ENCODE measurements around the gene MBD6. TPM values are rescaled to one million over a fixed set of nuclear protein-coding genes. Genes with fewer than 3 reads are reported as not detected.

MBD6 gene
- total RNA-seq, 1 donor from 2014 or later = 99.0 TPM

DNA sequence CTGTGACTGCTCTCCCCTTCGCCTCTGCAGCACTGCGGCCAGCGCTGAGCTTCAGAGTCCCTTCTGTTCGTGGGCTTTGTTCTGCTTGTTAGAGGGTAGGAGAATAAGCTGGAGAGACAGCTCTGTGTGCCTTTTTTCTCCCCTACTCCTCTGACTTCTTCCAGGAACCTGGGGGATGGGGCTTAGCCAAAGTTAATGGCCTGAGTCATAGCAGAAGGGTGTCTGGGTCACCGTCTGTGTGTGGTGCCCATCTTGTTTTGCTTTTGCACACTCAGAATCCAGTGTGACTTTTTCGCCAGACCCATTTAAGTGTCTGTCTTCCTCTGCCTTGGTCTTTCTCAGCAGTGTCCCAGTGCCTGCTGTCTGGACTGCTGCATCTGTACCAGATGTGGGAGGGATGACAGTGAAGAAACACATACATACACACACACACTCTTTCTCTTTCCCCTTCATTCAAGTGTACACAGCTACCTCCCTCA, 30.2 kb downstream of the MBD6 start:
- no peaks in the 10 kb centered on the region for H3K9me3 Mint-ChIP-seq (ENCODE audit: unreplicated experiment)
- peaks cover 4% of the 10 kb centered on the region for H3K4me1 Mint-ChIP-seq (ENCODE audit: unreplicated experiment)
- H3K36me3 Mint-ChIP-seq (ENCODE audit: low read depth, unreplicated experiment) = no peaks in the 10 kb centered on the region
- no peak for DNase-seq (ENCODE audit: low spot score)
- H3K4me3 Mint-ChIP-seq (ENCODE audit: unreplicated experiment) = no peak overlapping the region
- H3K27me3 Mint-ChIP-seq (ENCODE audit: unreplicated experiment) = peaks cover 10% of the 10 kb centered on the region
- no peak overlapping the region for H3K27ac Mint-ChIP-seq (ENCODE audit: unreplicated experiment)
- TF ChIP-seq, protein P1, sequence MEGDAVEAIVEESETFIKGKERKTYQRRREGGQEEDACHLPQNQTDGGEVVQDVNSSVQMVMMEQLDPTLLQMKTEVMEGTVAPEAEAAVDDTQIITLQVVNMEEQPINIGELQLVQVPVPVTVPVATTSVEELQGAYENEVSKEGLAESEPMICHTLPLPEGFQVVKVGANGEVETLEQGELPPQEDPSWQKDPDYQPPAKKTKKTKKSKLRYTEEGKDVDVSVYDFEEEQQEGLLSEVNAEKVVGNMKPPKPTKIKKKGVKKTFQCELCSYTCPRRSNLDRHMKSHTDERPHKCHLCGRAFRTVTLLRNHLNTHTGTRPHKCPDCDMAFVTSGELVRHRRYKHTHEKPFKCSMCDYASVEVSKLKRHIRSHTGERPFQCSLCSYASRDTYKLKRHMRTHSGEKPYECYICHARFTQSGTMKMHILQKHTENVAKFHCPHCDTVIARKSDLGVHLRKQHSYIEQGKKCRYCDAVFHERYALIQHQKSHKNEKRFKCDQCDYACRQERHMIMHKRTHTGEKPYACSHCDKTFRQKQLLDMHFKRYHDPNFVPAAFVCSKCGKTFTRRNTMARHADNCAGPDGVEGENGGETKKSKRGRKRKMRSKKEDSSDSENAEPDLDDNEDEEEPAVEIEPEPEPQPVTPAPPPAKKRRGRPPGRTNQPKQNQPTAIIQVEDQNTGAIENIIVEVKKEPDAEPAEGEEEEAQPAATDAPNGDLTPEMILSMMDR (IDR thresholded peaks at IDR 0.05; ENCODE audit: unreplicated experiment) = no peak

DNA sequence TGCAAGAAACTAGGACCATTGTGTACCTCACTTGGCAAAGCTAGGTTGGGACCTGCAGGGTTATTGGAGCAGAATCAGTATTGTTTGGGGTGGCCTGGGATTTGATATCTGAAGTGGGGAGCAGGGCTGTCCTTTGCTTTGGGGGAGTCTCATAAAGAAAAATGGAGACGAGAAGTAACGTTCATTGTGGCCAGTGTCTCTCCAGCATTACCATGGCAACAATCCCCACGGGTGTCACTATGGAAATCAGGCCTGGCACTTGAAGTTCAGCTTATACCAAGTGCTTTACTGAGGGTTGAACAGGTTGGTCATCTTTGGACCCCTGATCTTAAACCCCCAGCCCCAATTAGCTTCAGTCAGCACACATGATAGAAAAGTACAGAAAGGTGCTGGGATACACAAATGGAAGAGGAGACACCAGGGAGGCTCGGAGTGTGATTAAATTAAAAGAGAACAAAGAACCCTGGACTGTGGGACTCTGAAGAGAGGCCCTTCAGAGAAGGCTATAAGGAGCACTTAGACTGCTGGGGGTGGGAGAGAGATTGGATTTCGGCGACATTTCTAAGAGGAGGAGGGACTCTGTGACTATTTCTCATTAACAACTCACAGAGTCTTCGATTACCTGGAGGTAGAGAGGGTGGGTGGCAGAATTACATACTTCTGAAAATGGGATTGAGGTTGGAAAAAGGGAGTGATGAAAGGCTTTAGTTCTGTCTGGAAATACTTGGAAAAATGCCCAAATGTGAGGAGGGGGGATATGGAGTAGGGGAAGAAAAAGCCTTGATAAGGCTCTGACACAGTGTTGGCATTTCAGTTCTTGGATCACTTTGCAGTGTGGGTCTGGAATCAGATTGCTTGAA, 30.9 kb downstream of the MBD6 start:
- Mint-ChIP-seq H3K27me3 (ENCODE audit: unreplicated experiment) (peaks cover 10% of the 10 kb centered on the region), H3K27ac (ENCODE audit: unreplicated experiment) (no peak overlapping the region)

DNA sequence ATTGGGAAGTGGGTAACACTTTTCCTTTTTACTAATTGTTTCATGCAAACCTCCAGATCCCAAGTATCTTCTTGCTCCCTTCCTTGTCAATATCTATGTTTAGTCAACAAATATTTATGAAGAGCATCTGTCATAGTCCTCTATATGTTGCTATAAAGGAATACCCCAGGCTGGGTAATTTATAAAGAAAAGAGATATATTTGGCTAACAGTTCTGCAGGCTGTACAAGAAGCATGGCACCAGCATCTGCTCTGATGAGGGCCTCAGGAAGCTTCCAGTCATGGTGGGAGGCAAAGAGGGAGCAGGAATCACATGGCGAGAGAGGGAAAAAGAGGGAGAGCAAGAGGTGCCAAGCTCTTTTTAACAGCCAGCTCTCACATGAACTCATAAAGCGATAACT, 31.8 kb downstream of the MBD6 start:
- no peak overlapping the region for H3K4me3 Mint-ChIP-seq (ENCODE audit: unreplicated experiment)
- TF ChIP-seq, protein P1 (IDR thresholded peaks at IDR 0.05; ENCODE audit: unreplicated experiment) = no peak
- no peaks in the 10 kb centered on the region for H3K9me3 Mint-ChIP-seq (ENCODE audit: unreplicated experiment)
- no peaks in the 10 kb centered on the region for H3K36me3 Mint-ChIP-seq (ENCODE audit: low read depth, unreplicated experiment)
- no peak for DNase-seq (ENCODE audit: low spot score)
- H3K27me3 Mint-ChIP-seq (ENCODE audit: unreplicated experiment) = peaks cover 8% of the 10 kb centered on the region
- peaks cover under 1% of the 10 kb centered on the region for H3K4me1 Mint-ChIP-seq (ENCODE audit: unreplicated experiment)
- no peak overlapping the region for H3K27ac Mint-ChIP-seq (ENCODE audit: unreplicated experiment)

More for the DNA sequence above, 30.9 kb downstream of the MBD6 start:
- Mint-ChIP-seq H3K4me1 (ENCODE audit: unreplicated experiment) (peaks cover 4% of the 10 kb centered on the region), H3K4me3 (ENCODE audit: unreplicated experiment) (no peak overlapping the region), H3K36me3 (ENCODE audit: low read depth, unreplicated experiment) (no peaks in the 10 kb centered on the region), H3K9me3 (ENCODE audit: unreplicated experiment) (no peaks in the 10 kb centered on the region)
- TF ChIP-seq, protein P1 (IDR thresholded peaks at IDR 0.05; ENCODE audit: unreplicated experiment) = no peak
- DNase-seq (ENCODE audit: low spot score) = no peak

DNA sequence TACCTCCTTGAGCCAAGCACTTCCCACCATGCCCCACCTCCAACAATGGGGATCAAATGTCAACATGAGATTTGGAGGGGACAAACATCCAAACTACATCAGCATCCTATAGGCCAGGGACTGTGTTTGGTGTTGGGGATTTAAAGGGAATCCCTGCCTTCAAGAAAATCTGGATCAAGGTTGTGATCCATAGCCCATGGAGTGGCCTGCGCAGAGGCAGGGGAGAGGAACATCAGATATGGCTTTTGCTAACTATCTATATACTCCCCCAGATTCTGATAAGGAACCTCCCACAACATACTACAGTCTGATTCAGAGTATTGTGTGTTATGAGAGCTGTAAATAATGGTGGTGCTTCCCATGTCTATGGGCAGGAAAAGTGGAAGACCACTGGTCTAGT, 32.3 kb downstream of the MBD6 start:
- Mint-ChIP-seq H3K36me3 (ENCODE audit: low read depth, unreplicated experiment) (no peaks in the 10 kb centered on the region), H3K4me1 (ENCODE audit: unreplicated experiment) (no peaks in the 10 kb centered on the region), H3K27ac (ENCODE audit: unreplicated experiment) (no peak overlapping the region), H3K9me3 (ENCODE audit: unreplicated experiment) (no peaks in the 10 kb centered on the region), H3K27me3 (ENCODE audit: unreplicated experiment) (peaks cover 7% of the 10 kb centered on the region), H3K4me3 (ENCODE audit: unreplicated experiment) (no peak overlapping the region)
- no peak for DNase-seq (ENCODE audit: low spot score)
- TF ChIP-seq, protein P1 (IDR thresholded peaks at IDR 0.05; ENCODE audit: unreplicated experiment) = no peak

DNA sequence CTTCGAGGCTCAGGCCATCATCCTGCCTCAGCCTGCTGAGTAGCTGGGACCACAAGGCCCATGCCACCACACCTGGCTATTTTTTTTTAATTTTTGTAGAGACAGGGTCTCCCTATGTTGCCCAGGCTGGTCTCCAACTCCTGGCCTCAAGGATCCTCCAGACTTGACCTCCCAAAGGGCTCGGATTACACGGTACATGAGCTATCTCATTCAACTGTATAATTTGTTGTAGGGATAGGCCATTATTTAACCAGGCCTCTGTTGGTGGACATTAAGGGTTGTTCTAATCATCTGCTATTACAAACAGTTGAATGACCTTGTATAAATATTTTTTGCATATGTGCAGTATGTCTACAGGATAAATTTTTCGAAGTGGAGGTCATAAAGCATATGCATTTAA, 36.2 kb downstream of the MBD6 start:
- no peak for DNase-seq (ENCODE audit: low spot score)
- Mint-ChIP-seq H3K4me1 (ENCODE audit: unreplicated experiment) (no peaks in the 10 kb centered on the region), H3K9me3 (ENCODE audit: unreplicated experiment) (no peaks in the 10 kb centered on the region), H3K27ac (ENCODE audit: unreplicated experiment) (no peak overlapping the region), H3K36me3 (ENCODE audit: low read depth, unreplicated experiment) (no peaks in the 10 kb centered on the region), H3K27me3 (ENCODE audit: unreplicated experiment) (no peaks in the 10 kb centered on the region), H3K4me3 (ENCODE audit: unreplicated experiment) (no peak overlapping the region)
- TF ChIP-seq, protein P1 (IDR thresholded peaks at IDR 0.05; ENCODE audit: unreplicated experiment) = no peak

Measured in endothelial cell (in vitro differentiated cells).